Sciatic nerve (tissue), 2 donors: ENCODE results near the gene GANC. TPM values are rescaled to one million over a fixed set of nuclear protein-coding genes. Genes with fewer than 3 reads are reported as not detected.
"Not testable (repeated sequence)": the region's sequence is repeated elsewhere in the genome, so short reads cannot be mapped to it uniquely, and the experiment has no call there.

Experiments used
- ATAC-seq: fragments of 200-7000 bp; cut with Tn5 transposase; one replicate; pipeline ENCODE4 v1.9.1; 2020; ENCODE audit warnings: mild to moderate bottlenecking, moderate library complexity
- DNase-seq: peaks from one replicate; pipeline ENCODE4 v3.0.0-alpha.2; 2020; ENCODE audit warnings: low spot score
- intact Hi-C: fragments of 100-400 bp; cut with DNase I; formaldehyde crosslinking; loops from one replicate; pipeline ENCODE4 v1.14.2; 2022
- total RNA-seq: library from RNA; stranded (reverse); fragmentation: NEBNext Ultra II Directional; extraction: Animal tissue kit (Norgen Biotek cat#: 25700); gene quantifications from one replicate; pipeline ENCODE4 v1.2.1, GENCODE V29; 2021
- donor health status: DM: no; HTN: no; CAD: no.
- donor health status: DM: no; HTN: no; CAD: no.

The GANC gene
- total RNA-seq = 57.6 TPM

GRCh38 chr15:42272939-42273899 lies at the start of gene GANC, which contains the start of gene TMEM87A:
TSS of gene GANC (plus strand) at chr15:42273201. CDS start at chr15:42274482, 1,281 bp downstream.
TSS of gene TMEM87A (minus strand) at chr15:42273433. CDS start at chr15:42273398, 35 bp downstream.
- intact Hi-C loops = no loop called here
- DNase-seq (peak; percentile 97), ATAC-seq (peak; percentile 99)

GRCh38 chr15:42226648-42227047 lies 46.4 kb upstream of the GANC start:
- intact Hi-C loops = no loop called here

GRCh38 chr15:42228036-42228435 lies 45.0 kb upstream of the GANC start:
- no peak for DNase-seq
- intact Hi-C loops = no loop called here
- no peak for ATAC-seq

More at GRCh38 chr15:42226648-42227047, 46.4 kb upstream of the GANC start:
- ATAC-seq = no peak
- no peak for DNase-seq

- intact Hi-C loops, ATAC-seq, DNase-seq: not testable (repeated sequence)
Observed at GRCh38 chr15:42228981-42229380, 44.0 kb upstream of the GANC start.

GRCh38 chr15:42231088-42231487 lies 41.9 kb upstream of the GANC start:
- intact Hi-C loops = no loop called here
- no peak for ATAC-seq
- DNase-seq = no peak

- DNase-seq = no peak
- intact Hi-C loops = no loop called here
Observed at GRCh38 chr15:42232606-42233005, 40.4 kb upstream of the GANC start.

GRCh38 chr15:42233107-42233506 lies 39.9 kb upstream of the GANC start:
- intact Hi-C loops = no loop called here
- DNase-seq (no peak), ATAC-seq (no peak)

More at GRCh38 chr15:42232606-42233005, 40.4 kb upstream of the GANC start:
- no peak for ATAC-seq

- no peak for ATAC-seq
- no peak for DNase-seq
- intact Hi-C loops = no loop called here
Observed at GRCh38 chr15:42239528-42240182, 33.3 kb upstream of the GANC start.

GRCh38 chr15:42240823-42241222 lies 32.2 kb upstream of the GANC start:
- ATAC-seq (no peak), DNase-seq (no peak)
- intact Hi-C loops = no loop called here

GRCh38 chr15:42253300-42253699 lies 19.7 kb upstream of the GANC start:
- DNase-seq = no peak
- ATAC-seq = no peak
- intact Hi-C loops = no loop called here

- ATAC-seq = no peak
- intact Hi-C loops = no loop called here
Observed at GRCh38 chr15:42264795-42265194, 8.2 kb upstream of the GANC start.

GRCh38 chr15:42267286-42267685 lies 5.7 kb upstream of the GANC start:
- ATAC-seq (no peak), DNase-seq (no peak)
- intact Hi-C loops = no loop called here

More at GRCh38 chr15:42264795-42265194, 8.2 kb upstream of the GANC start:
- DNase-seq = no peak

GRCh38 chr15:42270551-42270950 lies 2.5 kb upstream of the GANC start:
- intact Hi-C loops = no loop called here

GRCh38 chr15:42270996-42271395 lies 2.0 kb upstream of the GANC start:
- DNase-seq (no peak), ATAC-seq (no peak)
- intact Hi-C loops = no loop called here

More at GRCh38 chr15:42270551-42270950, 2.5 kb upstream of the GANC start:
- ATAC-seq (no peak), DNase-seq (no peak)

- DNase-seq = peak; percentile 77
- peak; percentile 53 for ATAC-seq
- intact Hi-C loops = no loop called here
Observed at GRCh38 chr15:42273900-42274701, 1.1 kb downstream of the GANC start.

GRCh38 chr15:42274702-42274989 lies 1.6 kb downstream of the GANC start:
- intact Hi-C loops = no loop called here
- DNase-seq (no peak), ATAC-seq (no peak)

GRCh38 chr15:42275780-42276391 lies 2.9 kb downstream of the GANC start:
- ATAC-seq (no peak), DNase-seq (no peak)
- intact Hi-C loops = no loop called here

- ATAC-seq = no peak
- intact Hi-C loops = no loop called here
Observed at GRCh38 chr15:42276762-42277161, 3.8 kb downstream of the GANC start.

GRCh38 chr15:42279234-42279723 lies 6.3 kb downstream of the GANC start:
- DNase-seq (no peak), ATAC-seq (no peak)
- intact Hi-C loops = no loop called here

More at GRCh38 chr15:42276762-42277161, 3.8 kb downstream of the GANC start:
- DNase-seq = no peak
